GM19463 (cell line): ENCODE results near the gene SOWAHC.

ENCODE experiments used
- ATAC-seq: cut with Tn5 transposase; IDR thresholded peaks from one replicate; pipeline ENCODE4 v1.9.1; 2021; ENCODE audit warnings: mild to moderate bottlenecking, moderate library complexity; ENCODE audit not compliant: unreplicated experiment

The SOWAHC gene

GRCh38 chr2:109644571-109645275, 30.6 kb downstream of the SOWAHC start:
- ATAC-seq = no peak

GRCh38 chr2:109645412-109646184, 31.4 kb downstream of the SOWAHC start:
- no peak for ATAC-seq

- ATAC-seq = no peak
Observed at GRCh38 chr2:109646961-109647360, 32.8 kb downstream of the SOWAHC start.

GRCh38 chr2:109647636-109648035, 33.5 kb downstream of the SOWAHC start:
- ATAC-seq = no peak

GRCh38 chr2:109648041-109648527, 33.9 kb downstream of the SOWAHC start:
- ATAC-seq = no peak

GRCh38 chr2:109649736-109650695, 35.9 kb downstream of the SOWAHC start:
- ATAC-seq = no peak

GRCh38 chr2:109654326-109655050, 40.3 kb downstream of the SOWAHC start:
- no peak for ATAC-seq

GRCh38 chr2:109655287-109655686, 41.1 kb downstream of the SOWAHC start:
- no peak for ATAC-seq

- ATAC-seq = no peak
Observed at GRCh38 chr2:109659396-109660045, 45.4 kb downstream of the SOWAHC start.

GRCh38 chr2:109660046-109660860, 46.1 kb downstream of the SOWAHC start:
- no peak for ATAC-seq

- no peak for ATAC-seq
Observed at GRCh38 chr2:109662889-109663288, 48.7 kb downstream of the SOWAHC start.

GRCh38 chr2:109663721-109664120, 49.6 kb downstream of the SOWAHC start:
- ATAC-seq = no peak

GRCh38 chr2:109666466-109666865, 52.3 kb downstream of the SOWAHC start:
- ATAC-seq = no peak
